ENCODE results near the gene FRMPD4.

FRMPD4 gene

GRCh38 chrX:12236156-12236555, 97.9 kb downstream of the FRMPD4 start:
- H3K4me3 ChIP-seq (ENCODE audit: low read depth, low read length, poor library complexity, severe bottlenecking): no peak overlapping the region
- TF ChIP-seq EZH2 (IDR thresholded peaks at IDR 0.05; ENCODE audit: borderline replicate concordance, low read length) (no peak), CTCF (IDR thresholded peaks at IDR 0.05; ENCODE audit: low read length) (no peak)

GRCh38 chrX:12237131-12237530, 98.9 kb downstream of the FRMPD4 start:
- H4K20me1 ChIP-seq (ENCODE audit: insufficient read depth, low read length): no peaks in the 10 kb centered on the region
- H3K27ac ChIP-seq (ENCODE audit: low read depth, low read length, poor library complexity, severe bottlenecking): no peak overlapping the region
- H3K4me1 ChIP-seq (ENCODE audit: insufficient read depth, low read length, severe bottlenecking): no peaks in the 10 kb centered on the region
- H3K4me3 ChIP-seq (ENCODE audit: low read depth, low read length, poor library complexity, severe bottlenecking): no peak overlapping the region
- H3K9me2 ChIP-seq (ENCODE audit: low read depth, low read length): no peaks in the 10 kb centered on the region
- TF ChIP-seq CTCF (IDR thresholded peaks at IDR 0.05; ENCODE audit: low read length) (no peak), EZH2 (IDR thresholded peaks at IDR 0.05; ENCODE audit: borderline replicate concordance, low read length) (no peak)
- H2AFZ ChIP-seq (ENCODE audit: low read length): no peak overlapping the region
- H3K36me3 ChIP-seq (ENCODE audit: insufficient read depth, low read length): no peaks in the 10 kb centered on the region
- H3K4me2 ChIP-seq (ENCODE audit: low read length): no peak overlapping the region
- no peaks in the 10 kb centered on the region for H3F3A ChIP-seq (ENCODE audit: insufficient read depth, low read length)
- H3K9ac ChIP-seq (ENCODE audit: low read length): no peak overlapping the region
- no peaks in the 10 kb centered on the region for H3K9me3 ChIP-seq (ENCODE audit: low read length)
- H3K27me3 ChIP-seq (ENCODE audit: insufficient read depth, low read length): no peaks in the 10 kb centered on the region
- H3K79me2 ChIP-seq (ENCODE audit: insufficient read depth, low read length): no peaks in the 10 kb centered on the region

More at GRCh38 chrX:12236156-12236555, 97.9 kb downstream of the FRMPD4 start:
- H3K27ac ChIP-seq (ENCODE audit: low read depth, low read length, poor library complexity, severe bottlenecking): no peak overlapping the region
- H3K9me3 ChIP-seq (ENCODE audit: low read length): no peaks in the 10 kb centered on the region
- H2AFZ ChIP-seq (ENCODE audit: low read length): no peak overlapping the region
- no peaks in the 10 kb centered on the region for H3K36me3 ChIP-seq (ENCODE audit: insufficient read depth, low read length)
- H3K4me1 ChIP-seq (ENCODE audit: insufficient read depth, low read length, severe bottlenecking): no peaks in the 10 kb centered on the region
- H4K20me1 ChIP-seq (ENCODE audit: insufficient read depth, low read length): no peaks in the 10 kb centered on the region
- no peak overlapping the region for H3K4me2 ChIP-seq (ENCODE audit: low read length)
- no peaks in the 10 kb centered on the region for H3K79me2 ChIP-seq (ENCODE audit: insufficient read depth, low read length)
- H3F3A ChIP-seq (ENCODE audit: insufficient read depth, low read length): no peaks in the 10 kb centered on the region
- no peaks in the 10 kb centered on the region for H3K27me3 ChIP-seq (ENCODE audit: insufficient read depth, low read length)
- no peak overlapping the region for H3K9ac ChIP-seq (ENCODE audit: low read length)
- no peaks in the 10 kb centered on the region for H3K9me2 ChIP-seq (ENCODE audit: low read depth, low read length)

- no peak overlapping the region for H2AFZ ChIP-seq (ENCODE audit: low read length)
- H3K4me1 ChIP-seq (ENCODE audit: insufficient read depth, low read length, severe bottlenecking): no peaks in the 10 kb centered on the region
- H3K9me2 ChIP-seq (ENCODE audit: low read depth, low read length): no peaks in the 10 kb centered on the region
- H3K9ac ChIP-seq (ENCODE audit: low read length): no peak overlapping the region
- TF ChIP-seq EZH2 (IDR thresholded peaks at IDR 0.05; ENCODE audit: borderline replicate concordance, low read length): no peak
- no peak for TF ChIP-seq CTCF (IDR thresholded peaks at IDR 0.05; ENCODE audit: low read length)
- no peaks in the 10 kb centered on the region for H3K27me3 ChIP-seq (ENCODE audit: insufficient read depth, low read length)
- no peak overlapping the region for H3K27ac ChIP-seq (ENCODE audit: low read depth, low read length, poor library complexity, severe bottlenecking)
- H3F3A ChIP-seq (ENCODE audit: insufficient read depth, low read length): no peaks in the 10 kb centered on the region
- no peaks in the 10 kb centered on the region for H3K79me2 ChIP-seq (ENCODE audit: insufficient read depth, low read length)
- no peaks in the 10 kb centered on the region for H3K9me3 ChIP-seq (ENCODE audit: low read length)
- H3K36me3 ChIP-seq (ENCODE audit: insufficient read depth, low read length): no peaks in the 10 kb centered on the region
- no peaks in the 10 kb centered on the region for H4K20me1 ChIP-seq (ENCODE audit: insufficient read depth, low read length)
- H3K4me3 ChIP-seq (ENCODE audit: low read depth, low read length, poor library complexity, severe bottlenecking): no peak overlapping the region
- no peak overlapping the region for H3K4me2 ChIP-seq (ENCODE audit: low read length)
Observed at GRCh38 chrX:12237771-12238170, 99.5 kb downstream of the FRMPD4 start.
